GM04504 (cell line): Measurements from ENCODE around the gene NOX1.

Experiments used
- DNase-seq: peaks from one replicate; pipeline ENCODE4 v3.0.0-alpha.2; 2012; ENCODE audit warnings: low read depth

Gene NOX1

DNA sequence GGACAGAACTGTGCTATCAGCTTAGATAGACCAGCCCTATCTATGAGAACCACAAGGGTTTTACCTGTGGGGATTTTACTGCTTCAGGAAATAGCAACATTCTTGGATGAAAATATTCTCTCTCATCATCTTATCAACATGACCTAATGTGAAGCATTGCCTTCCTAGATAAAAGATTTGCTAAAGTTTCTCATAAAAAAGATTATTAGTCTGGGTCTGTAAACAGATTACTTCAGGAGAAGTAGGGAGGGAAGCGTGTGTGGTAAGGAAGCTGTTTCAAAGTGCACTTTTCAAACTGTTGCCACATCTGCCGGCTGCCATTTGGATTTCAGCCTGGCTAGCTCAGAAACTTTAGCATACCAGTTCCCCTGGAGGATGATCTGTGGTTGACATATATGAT, at the start of gene NOX1:
Gene NOX1 (minus strand): TSS at position 35 of the 400 bp plus-strand sequence. CDS start 220 bp downstream, outside the sequence.
- no peak for DNase-seq

DNA sequence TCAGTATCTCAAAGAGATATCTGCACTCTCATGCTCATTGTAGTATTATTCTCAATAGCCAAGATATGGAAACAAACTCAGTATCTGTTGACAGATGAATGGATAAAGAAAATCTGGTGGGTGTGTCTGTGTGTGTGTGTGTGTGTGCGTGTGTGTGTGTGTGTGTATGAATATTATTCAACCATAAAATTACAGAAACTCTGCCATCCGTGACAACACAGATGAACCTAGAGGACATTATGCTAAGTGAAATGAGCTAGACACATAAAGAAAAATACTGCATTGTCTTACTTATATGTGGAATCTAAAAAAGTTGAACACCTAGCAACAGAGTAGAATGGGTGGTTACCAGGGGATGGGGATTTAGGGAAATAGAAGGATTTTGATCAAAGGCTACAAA, 41.4 kb upstream of the NOX1 start:
- DNase-seq: no peak

DNA sequence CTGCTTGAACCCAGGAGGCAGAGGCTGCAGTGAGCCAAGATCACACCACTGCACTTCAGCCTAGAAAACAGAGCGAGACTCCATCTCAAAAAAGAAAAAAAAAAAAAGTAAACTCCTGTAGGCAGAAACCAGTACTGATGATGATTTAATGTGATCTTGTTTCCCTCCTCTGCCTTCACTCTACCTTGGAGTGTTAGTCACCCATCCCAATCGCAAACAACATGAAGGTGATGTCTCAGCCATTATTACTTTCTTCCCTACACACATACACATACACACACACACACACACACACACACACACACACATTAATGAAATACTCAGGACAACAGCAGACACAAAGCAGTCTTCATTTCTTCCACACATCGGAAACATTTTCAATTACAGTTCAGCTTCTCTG, 39.0 kb upstream of the NOX1 start:
- DNase-seq: no peak

DNA sequence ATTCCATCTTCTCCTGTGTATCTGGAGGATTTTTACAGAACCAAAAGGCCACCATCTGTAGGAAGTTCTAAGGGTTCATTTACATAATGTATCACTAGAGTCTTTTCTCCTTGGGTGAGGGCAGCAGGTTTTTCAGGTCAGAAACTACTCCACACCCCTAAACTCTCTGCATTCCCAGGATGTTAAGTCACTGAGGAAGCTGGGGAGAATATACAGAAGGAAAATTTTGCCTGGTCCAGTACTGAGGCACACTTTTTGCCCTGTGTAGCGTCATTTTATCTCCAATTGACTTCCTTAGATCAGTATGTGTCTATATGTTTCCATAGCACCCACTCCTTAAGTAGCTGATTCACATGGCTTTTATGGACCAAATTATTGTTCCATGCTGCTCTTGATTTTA, 37.6 kb upstream of the NOX1 start:
- DNase-seq: no peak

DNA sequence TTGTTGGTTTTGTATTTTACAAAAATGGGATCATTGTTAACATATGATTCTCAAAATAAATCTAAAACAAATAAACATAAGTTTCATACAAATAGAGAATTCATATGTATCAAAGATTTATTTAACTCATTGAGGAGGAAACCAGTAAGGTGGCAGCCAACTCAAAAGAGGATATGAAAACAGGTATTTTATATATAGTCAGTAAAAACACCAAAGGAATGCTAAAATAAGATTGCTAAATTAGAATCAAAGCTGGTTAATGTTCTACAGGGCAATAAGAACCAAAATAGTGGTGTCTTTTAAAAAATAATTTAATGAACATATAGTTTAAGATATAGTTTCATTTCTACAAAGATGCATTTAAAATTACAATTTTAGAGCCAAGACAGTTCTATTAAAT, 31.5 kb upstream of the NOX1 start:
- no peak for DNase-seq

DNA sequence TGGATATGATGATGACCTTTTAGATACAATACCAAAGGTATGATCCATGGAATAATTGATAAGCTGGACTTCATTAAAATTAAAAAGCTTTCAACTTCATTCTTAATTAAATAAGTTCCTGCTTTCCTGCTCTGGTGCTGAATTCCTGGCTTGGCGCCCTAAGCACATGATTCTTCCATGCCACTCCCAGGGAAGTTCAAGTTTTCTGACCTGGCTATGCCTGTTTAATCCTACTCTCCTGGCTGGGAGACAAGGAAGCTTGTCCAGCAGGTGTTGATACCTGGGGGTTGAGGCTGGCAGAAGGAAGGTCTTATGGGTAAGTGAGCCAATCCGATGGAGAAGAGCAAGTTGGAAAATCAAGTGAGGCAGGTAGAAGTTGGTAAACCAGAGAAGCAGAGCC, 30.3 kb upstream of the NOX1 start:
- no peak for DNase-seq

DNA sequence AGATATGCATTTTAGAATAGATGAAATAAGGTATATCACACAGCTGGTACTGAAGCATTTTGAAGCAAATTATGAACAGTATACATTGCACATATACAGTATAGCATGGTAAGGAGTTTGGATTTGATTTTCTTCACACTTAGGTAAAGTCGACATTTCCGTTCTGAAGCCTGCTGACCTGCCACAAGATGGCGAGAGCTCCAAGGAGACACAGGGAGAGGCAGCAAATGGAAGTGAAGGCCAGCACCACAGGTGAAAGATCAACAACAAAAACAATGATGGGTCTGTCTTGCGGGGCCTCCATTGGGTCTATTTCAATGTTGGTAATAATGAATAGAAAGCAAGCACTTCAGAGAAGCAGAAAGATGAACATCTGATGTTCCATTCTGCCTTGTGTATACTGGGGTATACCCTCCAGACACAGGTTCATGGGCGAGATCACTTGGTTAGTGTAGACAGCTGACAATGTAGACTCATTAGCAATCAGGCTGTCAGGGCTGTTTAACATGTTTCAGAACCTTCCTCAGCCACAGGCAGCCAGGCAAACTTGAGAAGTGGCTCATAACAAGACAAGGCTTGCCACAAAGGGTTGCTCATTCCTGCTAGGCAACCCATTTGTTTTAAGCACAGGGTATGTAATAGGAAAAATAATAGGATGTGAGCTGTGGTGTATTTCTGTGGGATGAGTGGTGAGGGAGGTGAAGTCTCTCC, 21.4 kb upstream of the NOX1 start:
- peak; percentile 5 for DNase-seq

DNA sequence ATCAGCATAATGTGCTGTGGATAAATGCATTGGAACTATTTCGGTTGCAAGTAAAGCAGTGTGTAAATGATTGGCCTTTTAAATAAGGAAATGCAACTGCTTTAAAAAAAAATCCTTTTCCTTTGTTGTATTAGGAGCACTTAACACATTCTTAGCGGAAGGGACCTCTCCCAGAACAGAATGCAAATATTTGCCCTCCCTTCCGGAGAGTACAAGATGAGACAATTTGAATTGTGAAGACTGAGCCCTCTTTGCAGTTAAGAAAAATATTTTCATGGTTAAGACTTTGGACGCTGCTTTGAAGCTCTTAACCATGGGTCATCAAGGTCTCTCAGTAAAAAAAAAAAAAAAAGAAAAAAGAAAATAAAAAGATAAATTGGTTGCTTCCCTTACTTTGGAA, 9.5 kb upstream of the NOX1 start:
- DNase-seq: no peak

DNA sequence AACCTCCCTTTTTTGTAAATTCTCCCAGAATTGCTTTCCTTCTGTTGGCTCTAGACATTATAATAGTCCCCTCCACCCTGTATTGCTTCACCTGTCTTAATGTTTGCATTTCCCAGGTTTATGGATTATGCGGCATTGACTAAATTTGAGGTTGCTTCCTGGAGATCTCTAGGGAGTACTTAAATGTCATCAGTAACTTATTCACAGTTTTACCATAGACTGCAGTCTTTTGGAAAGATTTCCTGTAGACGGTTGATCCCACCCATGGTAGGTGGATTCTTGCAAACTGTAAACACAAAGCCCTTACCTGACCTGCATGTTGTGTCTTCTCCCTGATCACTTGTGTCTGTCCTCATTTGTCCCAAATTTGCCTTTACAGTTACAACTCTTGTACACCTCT, 6.2 kb upstream of the NOX1 start:
- DNase-seq: no peak

DNA sequence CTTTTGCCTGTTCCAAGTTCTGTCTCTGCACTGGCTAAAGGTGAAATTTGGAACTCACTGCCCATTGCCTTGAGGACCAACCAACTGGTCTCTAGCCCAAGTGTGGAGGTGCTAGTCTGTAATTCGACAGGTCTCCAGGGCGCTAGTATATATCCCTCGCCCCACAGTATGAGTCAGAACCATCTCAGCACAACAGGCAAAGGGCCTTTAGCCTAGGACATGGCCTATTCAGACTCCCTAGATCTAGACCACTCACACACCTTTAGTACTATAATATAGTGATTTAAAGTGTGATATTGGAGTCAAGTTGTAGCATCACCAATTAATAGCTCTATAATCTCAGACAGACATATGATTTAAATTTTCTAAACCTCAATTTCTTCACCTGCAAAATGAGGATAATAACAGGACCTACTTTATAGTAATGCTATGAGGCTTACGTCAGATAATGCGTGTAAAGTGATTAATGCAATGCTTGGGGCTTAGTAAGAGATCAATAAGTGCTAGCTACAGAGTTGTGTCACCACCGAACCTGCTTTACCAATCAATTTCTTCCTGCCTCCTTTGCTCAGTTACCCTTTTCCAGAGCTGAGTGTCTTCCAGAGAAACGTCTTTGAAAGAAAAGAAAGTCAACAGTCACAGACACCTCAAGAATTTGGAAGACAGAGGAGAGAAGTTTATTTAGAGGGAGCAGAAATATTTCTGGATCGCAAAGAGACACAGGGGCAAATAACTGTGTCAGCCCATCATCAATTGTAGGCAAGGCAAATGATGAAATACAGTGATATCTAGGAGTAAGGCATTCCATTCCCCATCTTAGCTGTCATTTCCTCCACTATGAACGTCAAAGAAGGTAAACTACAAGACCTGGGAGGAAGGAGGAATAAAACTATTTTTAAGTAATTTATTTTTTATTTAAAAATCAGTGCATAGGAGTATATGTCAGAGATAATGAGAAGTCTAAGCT, 2.3 kb downstream of the NOX1 start:
- DNase-seq: no peak

DNA sequence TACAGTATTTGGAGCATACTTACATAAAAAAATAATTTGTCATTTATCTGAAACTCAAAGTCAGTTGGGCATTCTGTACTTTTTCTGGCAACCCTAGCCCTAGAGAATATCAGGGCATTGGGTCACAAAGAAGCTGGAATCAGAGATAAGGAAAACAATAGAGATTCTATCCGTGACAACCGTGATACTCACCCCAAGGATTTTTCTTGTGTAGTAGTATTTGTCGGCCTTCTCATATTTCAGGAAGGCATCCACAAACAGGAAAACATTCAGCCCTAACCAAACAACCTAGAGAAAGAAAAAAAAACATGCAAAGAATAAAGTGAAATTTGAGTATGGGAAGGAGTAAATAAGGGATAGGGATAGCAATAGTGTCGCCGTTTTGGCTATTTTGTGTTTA, 3.6 kb downstream of the NOX1 start:
- no peak for DNase-seq

DNA sequence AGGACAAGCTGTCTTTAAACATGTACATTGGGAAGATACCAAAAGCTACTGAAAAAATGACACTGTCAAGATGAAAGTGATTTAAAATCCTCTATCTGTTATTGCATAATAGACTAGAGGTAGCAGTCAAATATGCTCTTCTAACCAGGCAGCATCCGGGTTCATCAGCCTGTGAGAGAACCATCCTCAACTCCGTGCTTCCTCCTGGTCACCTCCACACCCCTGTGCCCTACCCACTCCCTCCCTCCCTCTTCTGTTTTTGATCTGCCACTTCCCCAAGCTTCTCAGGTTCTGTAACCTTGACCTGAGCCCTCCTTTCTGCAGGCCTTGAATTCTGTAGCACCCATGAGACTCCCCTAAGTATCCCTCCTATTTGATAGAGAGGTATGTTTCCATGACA, 5.9 kb downstream of the NOX1 start:
- no peak for DNase-seq

DNA sequence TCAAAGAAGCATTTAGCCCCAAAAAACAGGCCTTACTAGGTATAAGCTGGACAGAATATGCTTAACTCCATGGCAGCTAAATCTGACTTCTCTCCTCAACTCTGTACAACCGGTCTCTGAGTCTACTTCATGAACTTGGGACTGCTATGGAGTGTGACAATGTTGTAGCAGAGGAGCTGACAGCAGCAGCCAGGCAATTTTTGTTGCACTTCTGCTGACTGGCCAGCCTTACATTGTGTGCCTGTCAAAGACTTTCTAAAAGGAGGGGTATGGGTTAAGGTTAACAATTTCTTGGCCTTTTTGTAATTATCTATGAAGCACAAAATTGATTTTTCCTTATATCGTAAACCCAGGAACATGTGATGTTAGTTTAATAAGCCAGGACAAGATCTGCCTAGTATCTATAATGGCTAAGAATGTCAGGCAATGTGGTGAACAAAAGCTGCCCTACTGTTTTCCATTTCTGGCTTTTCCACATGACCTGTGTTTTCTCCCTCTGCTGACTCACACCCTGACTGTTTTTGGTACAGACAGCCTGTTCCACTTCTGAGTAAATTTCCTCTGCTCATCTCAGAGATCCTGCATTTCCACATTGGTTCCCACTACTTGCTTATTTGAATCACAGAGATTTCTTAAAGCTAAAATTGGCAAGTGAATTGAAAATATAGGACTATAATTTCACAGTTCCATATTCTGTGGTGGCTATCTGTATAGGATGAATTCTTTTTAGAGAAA, 9.3 kb downstream of the NOX1 start:
- DNase-seq: peak; percentile 3

DNA sequence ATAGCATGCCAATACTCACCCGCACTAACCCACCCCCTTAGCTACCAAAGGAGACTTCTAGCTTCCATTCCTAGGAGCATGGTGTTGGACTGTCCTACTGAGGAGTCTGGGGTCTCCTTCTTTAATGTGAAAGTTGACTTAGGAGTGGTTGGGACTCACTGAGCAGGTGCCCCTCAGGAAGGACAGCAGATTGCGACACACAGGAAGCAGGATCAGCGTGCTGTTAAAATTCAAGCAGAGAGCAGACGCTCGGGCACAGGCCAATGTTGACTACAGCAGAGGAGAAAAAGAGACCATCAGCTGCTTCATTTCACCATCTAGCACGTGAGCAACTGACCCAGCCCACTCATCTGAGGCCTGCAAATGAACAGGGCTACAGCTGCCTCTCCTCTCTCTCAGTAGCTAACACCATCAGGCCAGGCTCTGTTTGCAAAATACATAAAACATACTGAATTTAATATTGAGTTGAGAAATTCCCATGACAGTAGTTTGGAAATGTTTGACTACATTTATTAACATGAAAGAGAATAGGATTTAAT, 10.8 kb downstream of the NOX1 start:
- DNase-seq: no peak

DNA sequence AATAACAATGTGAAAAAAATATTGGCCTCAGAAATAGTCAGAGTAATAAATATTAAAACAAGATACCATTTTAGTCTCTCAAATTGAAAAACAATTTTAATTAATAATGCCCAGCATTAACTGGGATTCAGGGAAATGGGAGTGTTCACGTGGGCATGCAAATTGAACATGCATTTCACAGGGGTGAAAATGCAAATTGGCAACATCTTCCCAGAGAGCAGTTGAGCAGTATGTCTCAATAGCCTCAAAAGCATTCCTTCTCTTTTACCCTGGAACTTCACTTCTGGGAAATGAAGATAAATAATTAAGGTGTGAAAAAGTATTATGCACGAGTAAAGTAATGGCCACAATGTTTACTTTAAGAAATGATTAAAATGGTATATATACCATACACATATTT, 21.3 kb downstream of the NOX1 start:
- no peak for DNase-seq

DNA sequence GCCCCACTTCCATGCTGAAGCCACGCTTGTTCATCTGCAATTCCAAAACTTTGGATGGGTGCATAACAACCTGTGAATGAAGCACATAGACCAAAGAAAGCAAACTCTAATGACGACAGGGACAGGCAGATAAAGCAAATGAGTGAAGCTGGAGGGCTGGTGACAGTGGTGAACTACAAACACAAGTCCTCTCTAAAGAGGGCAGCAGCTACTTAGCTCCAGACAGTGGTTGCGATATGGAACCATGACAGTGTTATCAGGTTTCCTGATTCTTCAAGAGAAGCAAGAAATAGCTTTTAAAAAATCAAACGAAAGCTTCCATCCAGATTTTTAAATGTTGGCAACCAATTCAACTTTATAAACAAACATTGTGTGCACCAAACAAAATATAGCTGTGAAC, 23.8 kb downstream of the NOX1 start:
- DNase-seq: no peak

DNA sequence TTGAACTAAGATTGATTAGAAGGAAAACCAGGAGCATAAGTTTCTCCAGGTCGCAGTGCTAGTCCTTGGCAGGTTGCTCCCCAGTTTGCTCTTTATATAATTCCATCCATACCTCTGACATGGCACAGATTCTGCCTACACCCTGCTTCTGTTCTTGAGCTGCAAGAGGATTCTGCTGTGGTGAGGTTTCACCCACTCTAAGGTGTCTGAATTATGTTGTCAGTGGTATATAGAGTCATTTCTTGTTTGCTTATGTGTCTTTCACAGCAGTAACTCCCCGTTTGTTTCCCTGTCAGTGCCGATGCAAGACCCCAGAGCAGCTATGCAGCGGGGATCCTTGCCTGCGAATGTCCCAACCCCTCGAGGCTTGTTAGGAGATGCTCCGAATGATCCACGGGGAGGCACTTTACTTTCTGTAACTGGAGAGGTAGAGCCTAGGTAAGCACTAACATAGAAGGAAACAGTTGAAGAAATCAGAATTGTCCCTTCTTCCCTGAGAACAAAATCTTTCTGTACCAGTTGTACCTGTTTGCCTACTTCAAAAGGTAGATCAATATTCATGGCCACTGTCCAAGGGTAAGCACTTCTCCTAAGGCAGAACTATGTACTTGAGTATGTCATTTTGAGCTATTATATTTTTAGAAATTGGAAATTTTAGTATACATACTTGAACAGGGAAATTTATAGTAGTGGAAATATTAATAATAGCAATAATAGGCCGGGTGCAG, 42.8 kb downstream of the NOX1 start:
- DNase-seq: no peak

DNA sequence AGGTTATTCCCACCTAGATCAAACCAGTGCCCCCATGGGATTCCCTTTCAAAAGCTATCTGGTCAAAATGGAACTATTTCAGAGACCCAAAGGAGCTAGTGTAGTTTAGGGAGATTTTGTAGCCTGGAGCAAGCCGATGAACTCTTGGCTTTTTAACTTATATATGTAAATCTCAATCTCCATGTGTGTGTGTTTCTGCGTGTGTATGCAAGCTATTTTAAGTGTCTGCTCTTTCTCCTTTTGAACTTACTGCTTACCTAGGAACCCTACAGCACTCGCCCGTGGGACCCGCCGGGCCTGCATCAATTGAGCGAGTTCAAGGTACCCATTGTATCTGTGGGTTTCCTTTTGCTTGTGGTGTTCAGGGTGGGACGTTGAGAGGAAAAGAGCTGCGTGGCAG, 43.6 kb downstream of the NOX1 start:
- DNase-seq: no peak

DNA sequence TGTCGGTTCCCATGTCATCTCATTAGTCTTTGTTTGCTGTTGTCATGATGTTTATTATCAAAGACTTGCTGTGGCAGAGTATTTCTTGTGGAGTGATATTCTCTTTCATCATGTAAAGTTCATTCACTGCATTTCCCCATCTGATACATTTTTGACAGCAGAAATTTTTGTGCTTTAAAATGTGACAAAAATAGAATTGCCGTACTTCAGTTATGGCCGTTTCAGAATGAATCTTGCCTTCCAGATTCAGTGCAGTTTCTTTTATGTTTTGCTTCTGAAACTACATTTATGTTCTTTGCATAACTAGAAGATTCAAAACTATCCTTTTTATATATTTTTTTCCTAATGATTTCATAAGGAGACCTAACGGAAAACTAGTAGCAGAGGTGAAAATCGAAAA, 44.0 kb downstream of the NOX1 start:
- DNase-seq: no peak

DNA sequence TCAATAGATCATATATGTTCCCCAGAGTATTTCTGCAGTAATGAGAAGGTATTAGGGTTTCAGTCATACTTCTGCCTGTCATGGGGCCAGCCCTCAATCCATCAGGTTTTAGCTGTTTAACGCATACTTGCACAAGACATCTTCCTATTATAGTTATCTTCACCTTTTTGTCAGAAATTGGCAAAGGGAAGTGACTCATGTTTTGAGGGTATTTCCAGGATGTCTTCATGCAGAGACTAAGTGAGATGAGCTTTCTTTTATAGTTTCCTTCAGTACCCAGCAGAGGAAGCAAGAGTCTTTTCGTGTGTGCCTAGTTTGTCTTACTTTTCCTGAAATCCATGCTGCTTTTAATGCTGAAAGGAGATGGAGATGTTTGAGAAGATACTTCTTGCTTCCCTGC, 44.4 kb downstream of the NOX1 start:
- DNase-seq: no peak

DNA sequence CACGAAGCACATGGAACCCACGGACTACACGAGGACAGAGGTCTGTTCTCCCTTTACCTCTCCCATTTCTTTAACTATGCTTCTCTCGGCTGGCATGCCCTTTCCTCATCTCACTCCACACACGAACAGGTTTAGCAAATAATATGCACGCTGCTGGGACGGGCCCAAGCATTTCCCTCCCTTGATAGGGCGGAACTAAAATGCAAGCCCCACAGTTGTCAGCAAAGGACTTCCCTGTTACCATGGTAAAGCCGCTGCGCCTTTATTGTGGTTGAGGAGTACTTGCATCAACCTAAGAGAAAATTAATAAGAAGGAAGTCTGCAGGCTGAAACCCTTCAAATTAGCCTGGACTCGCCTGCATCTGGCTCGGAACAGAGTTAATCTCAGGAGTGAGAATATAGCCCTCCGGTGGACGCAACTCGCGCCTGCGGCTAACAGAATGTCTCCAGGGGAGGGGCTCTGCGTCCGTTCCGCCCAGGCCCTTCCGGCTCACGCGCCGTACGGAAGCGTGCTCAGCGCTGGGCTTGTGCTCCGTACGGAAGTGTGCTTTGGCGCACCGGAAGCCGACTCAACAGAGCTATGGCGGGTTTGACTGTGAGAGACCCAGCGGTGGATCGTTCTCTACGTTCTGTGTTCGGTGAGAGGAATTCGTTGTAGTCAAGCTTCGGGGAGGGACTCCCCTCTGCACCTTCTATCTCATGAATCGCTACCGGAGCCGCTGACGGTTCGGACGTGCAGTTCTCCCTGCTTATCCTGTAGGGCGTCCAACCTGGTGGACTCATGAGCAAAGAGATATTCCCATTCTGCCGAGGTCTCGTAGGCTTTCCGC, 54.1 kb downstream of the NOX1 start, which contains the start of gene CSTF2:
Gene CSTF2 (plus strand): TSS at position 555 of the 830 bp plus-strand sequence. CDS start 26 bp downstream, at position 581.
- peak; percentile 36 for DNase-seq
